Measurements from ENCODE around the gene MED27.

The MED27 gene

GRCh38 chr9:132041798-132042197 is 37.9 kb downstream of the MED27 start:
- no peak overlapping the region for H2AFZ ChIP-seq (ENCODE audit: low read length)
- H3K9ac ChIP-seq (ENCODE audit: low read depth, low read length, poor library complexity, severe bottlenecking): no peak overlapping the region
- no peaks in the 10 kb centered on the region for H3K36me3 ChIP-seq (ENCODE audit: insufficient read depth, low read length)
- peaks cover 49% of the 10 kb centered on the region for H3K4me1 ChIP-seq (ENCODE audit: insufficient read depth, low read length, poor library complexity, severe bottlenecking)
- H3K4me2 ChIP-seq (ENCODE audit: low read depth, low read length, poor library complexity, severe bottlenecking): no peak overlapping the region
- peaks cover 65% of the 10 kb centered on the region for H3K79me2 ChIP-seq (ENCODE audit: insufficient read depth, low read length)
- no peaks in the 10 kb centered on the region for H3K9me2 ChIP-seq (replicated peaks; ENCODE audit: low read depth, low read length)
- H3K9me3 ChIP-seq (ENCODE audit: insufficient read depth, low read depth, low read length): no peaks in the 10 kb centered on the region
- TF ChIP-seq CTCF (conservative IDR thresholded peaks at IDR 0.05; ENCODE audit: low read length): no peak
- no peak for TF ChIP-seq EZH2phosphoT487 (IDR thresholded peaks at IDR 0.05; ENCODE audit: borderline replicate concordance)
- no peaks in the 10 kb centered on the region for H3K27me3 ChIP-seq (ENCODE audit: insufficient read depth, low read length, poor library complexity, severe bottlenecking)
- H3K4me3 ChIP-seq (ENCODE audit: low read length, poor library complexity, severe bottlenecking): no peak overlapping the region
- H3F3A ChIP-seq (ENCODE audit: low read depth): no peaks in the 10 kb centered on the region
- H4K20me1 ChIP-seq (ENCODE audit: insufficient read depth, low read length, poor library complexity, severe bottlenecking): peaks cover 5% of the 10 kb centered on the region

GRCh38 chr9:132040808-132041207 is 38.9 kb downstream of the MED27 start:
- H4K20me1 ChIP-seq (ENCODE audit: insufficient read depth, low read length, poor library complexity, severe bottlenecking): peaks cover 5% of the 10 kb centered on the region
- no peaks in the 10 kb centered on the region for H3K9me3 ChIP-seq (ENCODE audit: insufficient read depth, low read depth, low read length)
- TF ChIP-seq EZH2phosphoT487 (IDR thresholded peaks at IDR 0.05; ENCODE audit: borderline replicate concordance) (no peak), CTCF (conservative IDR thresholded peaks at IDR 0.05; ENCODE audit: low read length) (no peak)
- peaks cover 57% of the 10 kb centered on the region for H3K79me2 ChIP-seq (ENCODE audit: insufficient read depth, low read length)
- no peak overlapping the region for H3K4me3 ChIP-seq (ENCODE audit: low read length, poor library complexity, severe bottlenecking)
- H3K27me3 ChIP-seq (ENCODE audit: insufficient read depth, low read length, poor library complexity, severe bottlenecking): no peaks in the 10 kb centered on the region
- no peak overlapping the region for H2AFZ ChIP-seq (ENCODE audit: low read length)
- no peak overlapping the region for H3K4me2 ChIP-seq (ENCODE audit: low read depth, low read length, poor library complexity, severe bottlenecking)
- peaks cover 44% of the 10 kb centered on the region for H3K4me1 ChIP-seq (ENCODE audit: insufficient read depth, low read length, poor library complexity, severe bottlenecking)
- H3K36me3 ChIP-seq (ENCODE audit: insufficient read depth, low read length): no peaks in the 10 kb centered on the region
- no peaks in the 10 kb centered on the region for H3F3A ChIP-seq (ENCODE audit: low read depth)
- H3K9ac ChIP-seq (ENCODE audit: low read depth, low read length, poor library complexity, severe bottlenecking): no peak overlapping the region
- H3K9me2 ChIP-seq (replicated peaks; ENCODE audit: low read depth, low read length): no peaks in the 10 kb centered on the region

- H3K79me2 ChIP-seq (ENCODE audit: insufficient read depth, low read length): peaks cover 53% of the 10 kb centered on the region
- no peak overlapping the region for H2AFZ ChIP-seq (ENCODE audit: low read length)
- no peaks in the 10 kb centered on the region for H3K9me2 ChIP-seq (replicated peaks; ENCODE audit: low read depth, low read length)
- H3K9ac ChIP-seq (ENCODE audit: low read depth, low read length, poor library complexity, severe bottlenecking): no peak overlapping the region
- peaks cover 5% of the 10 kb centered on the region for H4K20me1 ChIP-seq (ENCODE audit: insufficient read depth, low read length, poor library complexity, severe bottlenecking)
- H3K9me3 ChIP-seq (ENCODE audit: insufficient read depth, low read depth, low read length): no peaks in the 10 kb centered on the region
- peaks cover 39% of the 10 kb centered on the region for H3K4me1 ChIP-seq (ENCODE audit: insufficient read depth, low read length, poor library complexity, severe bottlenecking)
- TF ChIP-seq CTCF (conservative IDR thresholded peaks at IDR 0.05; ENCODE audit: low read length) (no peak), EZH2phosphoT487 (IDR thresholded peaks at IDR 0.05; ENCODE audit: borderline replicate concordance) (no peak)
- no peaks in the 10 kb centered on the region for H3K27me3 ChIP-seq (ENCODE audit: insufficient read depth, low read length, poor library complexity, severe bottlenecking)
- H3F3A ChIP-seq (ENCODE audit: low read depth): no peaks in the 10 kb centered on the region
- no peak overlapping the region for H3K4me3 ChIP-seq (ENCODE audit: low read length, poor library complexity, severe bottlenecking)
- no peaks in the 10 kb centered on the region for H3K36me3 ChIP-seq (ENCODE audit: insufficient read depth, low read length)
- no peak overlapping the region for H3K4me2 ChIP-seq (ENCODE audit: low read depth, low read length, poor library complexity, severe bottlenecking)
Measured at GRCh38 chr9:132040246-132040645, 39.4 kb downstream of the MED27 start.
